Stimulated activated naive B cell treated with anti-CD40 and anti-IgM and Interleukin-4, amounts not matched to agents 10 μg/mL and 1 μg/mL and 100 μg/mL, for 72 hours (primary cell): ENCODE data around the gene ZNF263.

Experiments used
- ATAC-seq, 2 donors: fragments of 150-1000 bp; cut with Tn5 transposase; replicated peaks; 2 replicates each; pipeline ENCODE4 v1.10.0; 2021; ENCODE audit warnings: moderate library complexity in 1 of 2
- DNase-seq: peaks from one replicate; pipeline ENCODE4 v3.0.0; 2021
- H3K27ac Mint-ChIP-seq: one replicate; pipeline ENCODE4 v1.8.0; 2022; ENCODE audit warnings: mild to moderate bottlenecking, mixed read lengths
- H3K27me3 Mint-ChIP-seq, 2 donors: one replicate each; pipeline ENCODE4 v1.8.0; 2022; ENCODE audit warnings: mixed read lengths in 2 of 2
- H3K36me3 Mint-ChIP-seq, 2 donors: one replicate each; pipeline ENCODE4 v1.8.0; 2022; ENCODE audit warnings: mixed read lengths in 2 of 2, mild to moderate bottlenecking in 1 of 2
- H3K4me1 Mint-ChIP-seq, 2 donors: one replicate each; pipeline ENCODE4 v1.8.0; 2022; ENCODE audit warnings: mixed read lengths in 2 of 2, mild to moderate bottlenecking in 1 of 2
- H3K4me3 Mint-ChIP-seq, 2 donors: one replicate each; pipeline ENCODE4 v1.8.0; 2022; ENCODE audit warnings: mild to moderate bottlenecking in 2 of 2, mixed read lengths in 2 of 2, moderate library complexity in 1 of 2
- H3K9me3 Mint-ChIP-seq, 2 donors: one replicate each; pipeline ENCODE4 v1.8.0; 2022; ENCODE audit warnings: mixed read lengths in 2 of 2, mild to moderate bottlenecking in 1 of 2

The ZNF263 gene

GRCh38 chr16:3282730-3283542 is at the start of gene ZNF263:
Gene ZNF263, plus strand, starts transcription at chr16:3283491. Its CDS starts 328 bp downstream, at chr16:3283819.
- no peaks in the 10 kb centered on the region for H3K9me3 Mint-ChIP-seq
- peak within 1 kb of the TSS; percentile 99 for H3K27ac Mint-ChIP-seq
- DNase-seq: peak; percentile 92
- peak within 1 kb of the TSS; percentile 95 to 98 for H3K4me3 Mint-ChIP-seq
- H3K27me3 Mint-ChIP-seq: no peaks in the 10 kb centered on the region
- peak; percentile 87 to 89 for ATAC-seq
- peaks cover 10 to 39% of the 10 kb centered on the region in 2 donors for H3K4me1 Mint-ChIP-seq
- peaks cover 36 to 41% of the 10 kb centered on the region in 2 donors for H3K36me3 Mint-ChIP-seq

DNA sequence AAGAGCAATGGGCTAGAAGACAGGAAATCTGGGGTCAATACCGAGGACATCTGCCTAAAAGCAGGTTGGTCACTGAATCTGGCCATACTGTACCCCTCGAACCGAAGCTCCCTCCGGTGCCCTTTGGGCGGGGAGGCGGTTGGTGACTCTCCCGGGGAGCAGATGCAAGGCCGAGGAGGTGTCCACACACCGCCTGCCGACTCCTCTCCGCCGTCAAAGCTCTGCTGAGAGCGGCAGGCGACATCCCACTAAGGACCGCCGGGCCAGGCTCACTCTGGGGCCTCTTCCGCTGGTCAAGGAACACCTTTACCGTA is 48.8 kb upstream of the ZNF263 start:
- H3K27ac Mint-ChIP-seq: peak overlapping the region; percentile 100
- no peak for ATAC-seq
- peak overlapping the region; percentile 93 to 98 for H3K4me3 Mint-ChIP-seq
- no peak for DNase-seq
- H3K4me1 Mint-ChIP-seq: peaks cover 15 to 17% of the 10 kb centered on the region in 2 donors
- H3K36me3 Mint-ChIP-seq: peaks cover 44 to 50% of the 10 kb centered on the region in 2 donors
- no peaks in the 10 kb centered on the region for H3K27me3 Mint-ChIP-seq
- peaks cover 9 to 10% of the 10 kb centered on the region in 2 donors for H3K9me3 Mint-ChIP-seq

- ATAC-seq (peak; percentile 95 to 96), DNase-seq (peak; percentile 92)
- peaks cover 40 to 45% of the 10 kb centered on the region in 2 donors for H3K36me3 Mint-ChIP-seq
- peaks cover 9 to 10% of the 10 kb centered on the region in 2 donors for H3K9me3 Mint-ChIP-seq
- peak within 1 kb of the TSS; percentile 100 for H3K27ac Mint-ChIP-seq
- H3K27me3 Mint-ChIP-seq: peaks cover 0 to under 1% of the 10 kb centered on the region in 2 donors
- peaks cover 15 to 17% of the 10 kb centered on the region in 2 donors for H3K4me1 Mint-ChIP-seq
- H3K4me3 Mint-ChIP-seq: peak within 1 kb of the TSS; percentile 93 to 98
Measured at GRCh38 chr16:3234857-3235561, 48.3 kb upstream of the ZNF263 start, which contains the start of gene ZNF200. Gene ZNF200, minus strand, starts transcription at chr16:3235158. Its CDS starts 1,403 bp downstream, at chr16:3233755.

DNA sequence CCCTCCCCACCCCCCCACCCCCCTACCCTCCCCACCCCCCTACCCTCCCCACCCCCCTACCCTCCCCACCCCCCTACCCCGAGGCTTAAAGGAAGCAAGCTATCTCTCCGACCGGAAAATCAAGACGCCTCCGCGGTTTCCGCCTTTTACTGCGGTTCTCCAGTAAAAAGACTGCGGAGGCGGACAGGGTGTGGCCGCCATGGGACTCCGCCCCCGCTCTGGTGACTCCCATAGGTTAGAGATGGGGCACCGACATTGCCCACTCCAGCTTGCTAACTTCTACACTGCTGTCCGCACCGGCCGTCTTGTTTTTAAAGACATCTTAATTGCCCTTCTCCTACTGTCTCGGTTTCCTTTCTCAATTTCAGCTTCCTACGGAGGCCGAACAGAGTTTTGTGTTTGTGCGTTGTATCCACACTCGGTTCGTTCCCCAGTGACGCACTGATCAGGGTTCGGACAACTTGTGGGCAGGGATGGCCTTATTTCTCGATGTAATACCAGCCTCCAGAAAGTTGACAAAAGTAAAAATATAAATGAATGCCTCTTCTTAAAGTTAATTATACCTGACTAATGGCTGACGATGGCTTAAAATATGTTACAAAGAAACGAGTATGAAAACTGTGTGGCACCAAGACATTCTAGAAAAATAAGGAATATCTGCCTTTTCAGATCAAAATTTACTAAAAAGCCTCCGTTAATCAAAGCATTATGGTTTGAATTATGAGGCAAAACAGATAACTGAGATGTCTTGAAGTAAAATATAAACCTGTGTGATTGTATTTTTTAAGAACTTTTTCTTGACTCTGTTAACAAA is 47.2 kb upstream of the ZNF263 start:
- H3K9me3 Mint-ChIP-seq: peaks cover 4% of the 10 kb centered on the region in 2 donors
- H3K27ac Mint-ChIP-seq: peak overlapping the region; percentile 89
- peaks cover 0 to 4% of the 10 kb centered on the region in 2 donors for H3K27me3 Mint-ChIP-seq
- DNase-seq (no peak), ATAC-seq (no peak)
- H3K36me3 Mint-ChIP-seq: peaks cover 29 to 35% of the 10 kb centered on the region in 2 donors
- peaks cover 15 to 17% of the 10 kb centered on the region in 2 donors for H3K4me1 Mint-ChIP-seq
- peak overlapping the region; percentile 77 for H3K4me3 Mint-ChIP-seq

- H3K4me1 Mint-ChIP-seq: no peaks in the 10 kb centered on the region
- DNase-seq (no peak), ATAC-seq (no peak)
- H3K27ac Mint-ChIP-seq: no peak overlapping the region
- H3K27me3 Mint-ChIP-seq: peaks cover 29 to 36% of the 10 kb centered on the region in 2 donors
- H3K9me3 Mint-ChIP-seq: no peaks in the 10 kb centered on the region
- H3K36me3 Mint-ChIP-seq: no peaks in the 10 kb centered on the region
- H3K4me3 Mint-ChIP-seq: no peak overlapping the region
Measured at GRCh38 chr16:3241761-3242160, 41.5 kb upstream of the ZNF263 start.

- DNase-seq (no peak), ATAC-seq (no peak)
- no peaks in the 10 kb centered on the region for H3K9me3 Mint-ChIP-seq
- no peak overlapping the region for H3K4me3 Mint-ChIP-seq
- H3K27me3 Mint-ChIP-seq: peaks cover 38 to 44% of the 10 kb centered on the region in 2 donors
- no peaks in the 10 kb centered on the region for H3K4me1 Mint-ChIP-seq
- H3K27ac Mint-ChIP-seq: no peak overlapping the region
- H3K36me3 Mint-ChIP-seq: no peaks in the 10 kb centered on the region
Measured at GRCh38 chr16:3242709-3243108, 40.6 kb upstream of the ZNF263 start.

DNA sequence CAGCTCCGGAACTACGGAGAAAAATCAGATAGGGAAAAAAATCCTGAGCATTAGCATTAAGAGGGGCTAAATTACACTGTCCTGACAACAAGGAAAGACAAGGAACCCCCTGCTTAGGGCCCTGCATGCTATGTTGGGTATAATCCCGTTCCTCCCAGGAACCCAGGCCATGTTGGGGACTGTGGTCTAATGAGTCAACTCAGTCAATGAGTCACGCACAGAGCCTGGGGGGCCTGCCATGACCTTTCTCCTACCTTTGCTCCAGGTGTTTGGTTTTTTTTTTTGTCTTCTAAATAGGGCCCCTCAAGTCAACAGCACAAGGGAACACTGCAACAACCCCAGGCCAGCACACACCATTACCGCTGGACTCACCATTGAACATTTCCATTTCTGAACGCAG is 39.4 kb upstream of the ZNF263 start:
- Mint-ChIP-seq H3K27ac (no peak overlapping the region), H3K36me3 (no peaks in the 10 kb centered on the region), H3K27me3 (peaks cover 48% of the 10 kb centered on the region in 2 donors), H3K9me3 (no peaks in the 10 kb centered on the region), H3K4me3 (no peak overlapping the region), H3K4me1 (no peaks in the 10 kb centered on the region)
- DNase-seq: no peak
- no peak for ATAC-seq

DNA sequence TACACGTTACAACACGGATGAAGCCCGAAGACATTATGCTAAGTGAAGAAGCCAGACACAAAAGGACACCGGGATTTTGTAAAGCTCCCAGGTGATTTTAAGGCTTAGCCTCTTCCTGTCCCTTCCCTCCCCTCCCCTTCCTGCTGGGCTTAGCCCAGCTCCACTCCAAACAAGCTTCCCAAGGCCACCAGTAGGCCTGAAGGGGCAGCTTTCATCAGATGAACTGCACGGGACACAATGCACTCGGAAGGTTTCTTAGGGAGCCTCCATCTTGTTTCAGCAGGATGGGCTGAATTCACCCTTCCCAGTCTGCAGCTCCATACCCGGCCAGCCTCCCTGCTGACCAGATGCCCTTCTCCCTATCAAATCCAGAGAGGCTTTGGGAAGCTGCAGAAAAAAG is 37.3 kb upstream of the ZNF263 start:
- Mint-ChIP-seq H3K4me1 (no peaks in the 10 kb centered on the region), H3K4me3 (no peak overlapping the region), H3K27ac (no peak overlapping the region), H3K27me3 (peaks cover 48 to 56% of the 10 kb centered on the region in 2 donors), H3K9me3 (no peaks in the 10 kb centered on the region), H3K36me3 (no peaks in the 10 kb centered on the region)
- DNase-seq: no peak
- ATAC-seq: no peak

DNA sequence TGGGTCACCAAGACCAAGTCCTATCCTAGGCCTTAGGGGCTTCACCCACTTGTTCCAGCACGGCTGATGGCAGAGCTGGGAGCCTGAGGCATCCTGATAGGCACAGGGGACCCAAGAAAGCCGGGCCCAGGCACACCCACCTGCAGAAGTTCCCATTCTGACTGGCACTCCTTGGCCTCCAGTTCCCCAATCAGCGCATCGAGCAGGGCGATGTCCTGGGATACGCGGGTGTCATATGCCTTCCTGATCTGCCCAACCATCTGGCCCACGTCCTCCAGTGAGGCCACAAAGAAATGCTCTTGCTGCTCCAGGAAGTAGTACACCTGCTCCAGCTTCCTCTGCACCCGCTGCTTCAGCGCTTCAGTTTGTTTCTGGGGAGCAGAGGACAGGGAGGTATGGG is 36.4 kb upstream of the ZNF263 start:
- DNase-seq (no peak), ATAC-seq (no peak)
- no peak overlapping the region for H3K4me3 Mint-ChIP-seq
- H3K27me3 Mint-ChIP-seq: peaks cover 54 to 64% of the 10 kb centered on the region in 2 donors
- no peaks in the 10 kb centered on the region for H3K9me3 Mint-ChIP-seq
- H3K4me1 Mint-ChIP-seq: no peaks in the 10 kb centered on the region
- H3K27ac Mint-ChIP-seq: no peak overlapping the region
- no peaks in the 10 kb centered on the region for H3K36me3 Mint-ChIP-seq

- Mint-ChIP-seq H3K4me1 (no peaks in the 10 kb centered on the region), H3K27me3 (peaks cover 44 to 65% of the 10 kb centered on the region in 2 donors), H3K4me3 (no peak overlapping the region), H3K36me3 (no peaks in the 10 kb centered on the region), H3K27ac (peak overlapping the region; percentile 63), H3K9me3 (no peaks in the 10 kb centered on the region)
- DNase-seq (no peak), ATAC-seq (no peak)
Measured at GRCh38 chr16:3248596-3248995, 34.7 kb upstream of the ZNF263 start.

- ATAC-seq: no peak
- H3K4me1 Mint-ChIP-seq: no peaks in the 10 kb centered on the region
- no peaks in the 10 kb centered on the region for H3K9me3 Mint-ChIP-seq
- H3K36me3 Mint-ChIP-seq: no peaks in the 10 kb centered on the region
- H3K4me3 Mint-ChIP-seq: no peak overlapping the region
- DNase-seq: no peak
- peak overlapping the region; percentile 63 for H3K27ac Mint-ChIP-seq
- peaks cover 41 to 62% of the 10 kb centered on the region in 2 donors for H3K27me3 Mint-ChIP-seq
Measured at GRCh38 chr16:3249020-3249419, 34.3 kb upstream of the ZNF263 start.

- Mint-ChIP-seq H3K4me3 (no peak overlapping the region), H3K4me1 (no peaks in the 10 kb centered on the region), H3K36me3 (no peaks in the 10 kb centered on the region), H3K27me3 (peaks cover 37 to 59% of the 10 kb centered on the region in 2 donors), H3K9me3 (no peaks in the 10 kb centered on the region), H3K27ac (no peak overlapping the region)
- ATAC-seq (no peak), DNase-seq (no peak)
Measured at GRCh38 chr16:3249451-3249850, 33.8 kb upstream of the ZNF263 start.

GRCh38 chr16:3252967-3253366 is 30.3 kb upstream of the ZNF263 start:
- H3K4me3 Mint-ChIP-seq: no peak overlapping the region
- no peak overlapping the region for H3K27ac Mint-ChIP-seq
- no peak for ATAC-seq
- H3K36me3 Mint-ChIP-seq: no peaks in the 10 kb centered on the region
- H3K27me3 Mint-ChIP-seq: peaks cover 19 to 57% of the 10 kb centered on the region in 2 donors
- H3K9me3 Mint-ChIP-seq: no peaks in the 10 kb centered on the region
- H3K4me1 Mint-ChIP-seq: no peaks in the 10 kb centered on the region
- no peak for DNase-seq

- no peaks in the 10 kb centered on the region for H3K36me3 Mint-ChIP-seq
- H3K4me3 Mint-ChIP-seq: no peak overlapping the region
- H3K4me1 Mint-ChIP-seq: no peaks in the 10 kb centered on the region
- H3K27ac Mint-ChIP-seq: no peak overlapping the region
- no peak for ATAC-seq
- H3K27me3 Mint-ChIP-seq: peaks cover 18 to 51% of the 10 kb centered on the region in 2 donors
- no peak for DNase-seq
- H3K9me3 Mint-ChIP-seq: no peaks in the 10 kb centered on the region
Measured at GRCh38 chr16:3254309-3254708, 29.0 kb upstream of the ZNF263 start.
